Measurements from ENCODE around the gene CNN2.

DNA sequence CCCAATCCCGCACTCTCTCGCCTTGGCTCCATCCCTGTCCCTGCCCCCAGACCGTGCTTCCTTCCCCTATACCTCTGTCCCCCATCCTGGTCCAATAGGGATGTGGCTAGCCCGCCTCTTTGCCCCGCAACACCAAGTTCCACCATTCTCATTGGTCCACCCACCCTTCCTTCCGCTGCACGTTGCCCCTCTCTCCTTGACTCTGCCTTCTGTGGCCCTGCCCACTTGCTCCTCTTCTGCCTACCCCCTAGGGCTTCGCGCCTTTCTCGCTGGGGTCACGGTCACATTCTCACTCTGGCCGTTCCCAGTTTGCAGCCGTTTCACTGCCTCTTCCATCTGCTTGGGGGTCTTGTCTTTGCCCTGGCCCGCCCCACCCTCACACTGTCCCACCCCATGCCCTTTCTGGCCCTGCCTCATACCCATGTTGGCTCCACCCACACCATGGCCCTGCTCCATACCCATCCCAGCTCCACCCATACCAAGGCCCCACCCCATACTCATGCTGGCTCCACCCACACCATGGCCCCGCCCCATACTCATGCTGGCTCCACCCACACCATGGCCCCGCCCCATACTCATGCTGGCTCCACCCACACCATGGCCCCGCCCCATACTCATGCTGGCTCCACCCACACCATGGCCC is 36.1 kb downstream of the CNN2 start:
- TF ChIP-seq, protein P1, sequence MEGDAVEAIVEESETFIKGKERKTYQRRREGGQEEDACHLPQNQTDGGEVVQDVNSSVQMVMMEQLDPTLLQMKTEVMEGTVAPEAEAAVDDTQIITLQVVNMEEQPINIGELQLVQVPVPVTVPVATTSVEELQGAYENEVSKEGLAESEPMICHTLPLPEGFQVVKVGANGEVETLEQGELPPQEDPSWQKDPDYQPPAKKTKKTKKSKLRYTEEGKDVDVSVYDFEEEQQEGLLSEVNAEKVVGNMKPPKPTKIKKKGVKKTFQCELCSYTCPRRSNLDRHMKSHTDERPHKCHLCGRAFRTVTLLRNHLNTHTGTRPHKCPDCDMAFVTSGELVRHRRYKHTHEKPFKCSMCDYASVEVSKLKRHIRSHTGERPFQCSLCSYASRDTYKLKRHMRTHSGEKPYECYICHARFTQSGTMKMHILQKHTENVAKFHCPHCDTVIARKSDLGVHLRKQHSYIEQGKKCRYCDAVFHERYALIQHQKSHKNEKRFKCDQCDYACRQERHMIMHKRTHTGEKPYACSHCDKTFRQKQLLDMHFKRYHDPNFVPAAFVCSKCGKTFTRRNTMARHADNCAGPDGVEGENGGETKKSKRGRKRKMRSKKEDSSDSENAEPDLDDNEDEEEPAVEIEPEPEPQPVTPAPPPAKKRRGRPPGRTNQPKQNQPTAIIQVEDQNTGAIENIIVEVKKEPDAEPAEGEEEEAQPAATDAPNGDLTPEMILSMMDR (IDR thresholded peaks at IDR 0.05): no peak
- TF ChIP-seq POLR2A (IDR thresholded peaks at IDR 0.05): no peak

All from lower leg skin (tissue), 3 donors.